ENCODE data around the gene EIF3L.

DNA sequence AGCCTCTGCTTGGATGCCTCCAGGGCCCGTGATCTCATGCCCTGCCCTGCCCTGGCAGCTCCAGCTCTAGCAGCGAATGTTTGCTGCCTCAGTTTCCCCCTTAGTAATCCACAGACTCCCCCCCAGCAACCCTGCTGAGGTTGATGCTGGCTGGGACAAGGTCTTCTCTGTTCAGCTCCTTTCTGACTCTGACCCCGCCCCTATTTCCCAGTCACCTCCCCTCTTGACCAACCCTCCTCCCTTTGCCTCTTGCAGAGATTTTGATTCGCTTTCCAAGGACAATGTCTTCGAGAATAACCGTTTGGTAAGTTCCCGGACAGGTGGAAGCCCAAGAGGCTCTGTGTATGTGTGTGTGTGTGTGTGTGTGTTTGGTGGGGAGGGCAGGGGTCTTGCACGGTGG is 62.5 kb downstream of the EIF3L start:
- TF ChIP-seq POLR2A (IDR thresholded peaks at IDR 0.05): no peak
- TF ChIP-seq, protein P1, sequence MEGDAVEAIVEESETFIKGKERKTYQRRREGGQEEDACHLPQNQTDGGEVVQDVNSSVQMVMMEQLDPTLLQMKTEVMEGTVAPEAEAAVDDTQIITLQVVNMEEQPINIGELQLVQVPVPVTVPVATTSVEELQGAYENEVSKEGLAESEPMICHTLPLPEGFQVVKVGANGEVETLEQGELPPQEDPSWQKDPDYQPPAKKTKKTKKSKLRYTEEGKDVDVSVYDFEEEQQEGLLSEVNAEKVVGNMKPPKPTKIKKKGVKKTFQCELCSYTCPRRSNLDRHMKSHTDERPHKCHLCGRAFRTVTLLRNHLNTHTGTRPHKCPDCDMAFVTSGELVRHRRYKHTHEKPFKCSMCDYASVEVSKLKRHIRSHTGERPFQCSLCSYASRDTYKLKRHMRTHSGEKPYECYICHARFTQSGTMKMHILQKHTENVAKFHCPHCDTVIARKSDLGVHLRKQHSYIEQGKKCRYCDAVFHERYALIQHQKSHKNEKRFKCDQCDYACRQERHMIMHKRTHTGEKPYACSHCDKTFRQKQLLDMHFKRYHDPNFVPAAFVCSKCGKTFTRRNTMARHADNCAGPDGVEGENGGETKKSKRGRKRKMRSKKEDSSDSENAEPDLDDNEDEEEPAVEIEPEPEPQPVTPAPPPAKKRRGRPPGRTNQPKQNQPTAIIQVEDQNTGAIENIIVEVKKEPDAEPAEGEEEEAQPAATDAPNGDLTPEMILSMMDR (IDR thresholded peaks at IDR 0.05): no peak
- TF ChIP-seq EP300 (IDR thresholded peaks at IDR 0.05; ENCODE audit: low read depth): no peak
- no peak for TF ChIP-seq POLR2AphosphoS5 (IDR thresholded peaks at IDR 0.05)

All from transverse colon (tissue), 4 donors.